Measurements from ENCODE around the gene LRRC42. TPM values are rescaled to one million over a fixed set of nuclear protein-coding genes. Genes with fewer than 3 reads are reported as not detected.

The LRRC42 gene, protein sequence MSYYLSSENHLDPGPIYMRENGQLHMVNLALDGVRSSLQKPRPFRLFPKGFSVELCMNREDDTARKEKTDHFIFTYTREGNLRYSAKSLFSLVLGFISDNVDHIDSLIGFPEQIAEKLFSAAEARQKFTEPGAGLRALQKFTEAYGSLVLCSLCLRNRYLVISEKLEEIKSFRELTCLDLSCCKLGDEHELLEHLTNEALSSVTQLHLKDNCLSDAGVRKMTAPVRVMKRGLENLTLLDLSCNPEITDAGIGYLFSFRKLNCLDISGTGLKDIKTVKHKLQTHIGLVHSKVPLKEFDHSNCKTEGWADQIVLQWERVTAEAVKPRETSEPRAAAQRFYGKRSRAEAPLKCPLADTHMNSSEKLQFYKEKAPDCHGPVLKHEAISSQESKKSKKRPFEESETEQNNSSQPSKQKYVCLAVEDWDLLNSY
- 24.6 to 28.1 TPM (median 27.2 TPM) in 5 replicates for total RNA-seq (2022; extraction: Qiagen RNA extraction; ENCODE audit: low read depth)

DNA sequence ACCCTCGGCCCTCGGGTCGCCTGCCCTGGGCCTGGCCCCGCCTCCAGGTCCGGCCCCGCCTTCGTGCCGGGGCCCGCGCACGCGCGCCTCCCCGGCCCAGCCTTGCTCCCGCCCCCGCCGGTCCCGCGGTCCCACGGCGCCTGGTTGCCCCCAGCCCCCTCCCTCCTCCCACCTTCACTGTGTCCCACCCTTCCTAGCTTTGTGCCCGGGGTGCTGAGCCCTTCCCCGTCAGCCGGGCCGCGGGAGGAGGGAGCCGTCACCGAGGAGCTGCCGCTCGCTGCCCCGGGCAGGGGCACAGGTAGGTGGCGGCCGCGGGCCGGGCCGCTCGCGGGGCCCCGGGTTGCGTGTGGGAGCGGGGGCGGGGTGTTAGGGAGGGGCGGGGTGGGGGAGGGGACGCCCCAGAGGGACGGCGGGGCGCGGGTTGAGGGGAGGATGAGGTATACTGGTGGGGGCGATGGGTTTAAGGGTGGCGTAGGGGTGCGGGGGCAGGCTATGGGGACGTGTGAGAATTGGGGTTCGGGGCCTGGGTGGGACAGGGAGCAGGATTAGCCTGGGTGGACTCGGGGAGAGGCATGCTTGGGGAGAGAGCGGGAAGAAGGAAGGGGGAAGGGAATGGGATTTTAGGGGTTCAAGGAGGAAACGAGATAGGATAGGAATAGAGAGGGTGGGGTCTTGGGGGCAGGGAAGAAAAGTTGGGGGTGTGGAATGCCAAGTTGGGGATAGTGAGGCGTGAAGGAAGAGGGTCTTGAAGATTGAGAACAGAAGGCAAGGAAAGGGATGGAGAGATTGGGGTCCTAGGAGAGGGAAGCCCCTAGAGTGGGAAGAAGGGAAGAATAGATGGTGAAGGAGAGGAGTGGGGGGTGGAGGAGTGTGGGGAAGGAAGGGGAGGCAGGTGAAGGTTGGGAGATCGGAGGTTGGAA, at the start of gene LRRC42:
Gene LRRC42, plus strand, starts transcription at position 99 of the 920 bp plus-strand sequence. CDS start 5,650 bp downstream, outside the sequence.

DNA sequence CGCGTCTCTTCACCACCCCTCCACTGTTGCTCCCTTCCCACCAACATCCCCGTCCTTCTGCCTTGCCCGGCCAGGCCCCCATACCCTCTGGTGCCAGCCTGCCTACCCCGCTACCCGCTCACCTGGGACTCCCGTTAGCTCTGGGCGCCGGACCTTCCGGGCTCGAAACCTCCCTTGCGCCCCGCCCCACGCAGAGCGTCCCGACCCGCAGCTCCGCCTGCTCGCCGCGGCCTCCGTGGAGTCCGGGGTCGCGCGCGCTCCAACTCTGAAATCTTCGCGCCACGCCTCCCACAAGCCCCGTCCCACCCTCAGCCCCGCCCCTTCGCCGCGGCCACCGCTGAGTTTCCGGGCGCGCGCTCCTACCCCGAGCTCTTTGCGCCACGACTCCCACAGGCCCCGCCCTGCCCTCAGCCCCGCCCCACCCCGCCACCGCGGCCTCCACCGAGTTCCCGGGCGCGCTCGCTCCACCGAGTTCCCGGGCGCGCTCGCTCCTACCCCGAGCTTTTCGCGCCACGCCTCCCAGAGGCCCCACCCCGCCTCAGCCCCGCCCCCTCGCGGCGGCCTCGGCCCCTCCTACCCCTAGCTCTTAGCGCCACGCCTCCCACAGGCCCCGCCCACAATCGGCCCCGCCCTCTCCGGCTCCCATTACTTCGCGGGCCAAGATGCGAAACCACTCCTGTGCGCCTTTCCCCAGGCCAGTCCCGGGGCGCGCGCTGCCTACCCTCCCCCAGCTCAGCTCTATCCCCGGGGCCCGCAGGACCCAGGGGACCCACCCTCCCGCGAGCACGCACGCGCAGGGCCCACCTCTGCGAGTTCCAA, 508 bp upstream of the LRRC42 start, which contains the start of gene IFT25:
Gene IFT25, minus strand, starts transcription at position 267 of the 819 bp plus-strand sequence. CDS start 5,617 bp downstream, outside the sequence.

Other genes starting within 250 kb of the LRRC42 start
- 0.02 to 0.05 TPM in 2 of 5 replicates, not detected in the others for gene GLIS1, start 207.2 kb upstream of the LRRC42 start, total RNA-seq (2022; extraction: Qiagen RNA extraction; ENCODE audit: low read depth)
- gene NDC1, start 108.1 kb upstream of the LRRC42 start, total RNA-seq (2022; extraction: Qiagen RNA extraction; ENCODE audit: low read depth): 22.9 to 26.2 TPM (median 24.8 TPM) in 5 replicates
- 13.0 to 15.0 TPM (median 14.5 TPM) in 5 replicates for gene YIPF1, start 56.6 kb upstream of the LRRC42 start, total RNA-seq (2022; extraction: Qiagen RNA extraction; ENCODE audit: low read depth)
- gene DIO1, start 52.2 kb upstream of the LRRC42 start, total RNA-seq (2022; extraction: Qiagen RNA extraction; ENCODE audit: low read depth): not detected in 5 replicates
- 26.4 to 39.4 TPM (median 28.0 TPM) in 5 replicates for gene IFT25, start 651 bp upstream of the LRRC42 start, total RNA-seq (2022; extraction: Qiagen RNA extraction; ENCODE audit: low read depth)
- gene LDLRAD1, start 71.8 kb downstream of the LRRC42 start, total RNA-seq (2022; extraction: Qiagen RNA extraction; ENCODE audit: low read depth): not detected in 5 replicates
- gene TMEM59, start 106.9 kb downstream of the LRRC42 start, total RNA-seq (2022; extraction: Qiagen RNA extraction; ENCODE audit: low read depth): 114 to 141 TPM (median 120 TPM) in 5 replicates
- gene TCEANC2, start 107.3 kb downstream of the LRRC42 start, total RNA-seq (2022; extraction: Qiagen RNA extraction; ENCODE audit: low read depth): 2.6 to 3.2 TPM (median 2.9 TPM) in 5 replicates
- not detected in 5 replicates for gene CDCP2, start 206.7 kb downstream of the LRRC42 start, total RNA-seq (2022; extraction: Qiagen RNA extraction; ENCODE audit: low read depth)

All from A549 treated with CpdA at 1 μM for 4 hours (cell line).